HG03159 (cell line): ENCODE results near the gene DCP1B.

ENCODE experiments used
- ATAC-seq: cut with Tn5 transposase; IDR thresholded peaks from one replicate; pipeline ENCODE4 v1.9.1; 2021; ENCODE audit warnings: mild to moderate bottlenecking, moderate library complexity; ENCODE audit not compliant: unreplicated experiment

The DCP1B gene

GRCh38 chr12:2004113-2004929, at the start of gene DCP1B:
Gene DCP1B (minus strand): TSS chr12:2004457. CDS start chr12:2004431, 26 bp downstream.
- ATAC-seq: peak; percentile 96

- no peak for ATAC-seq
Measured at GRCh38 chr12:2053691-2054090, 49.4 kb upstream of the DCP1B start.

GRCh38 chr12:2052826-2053678, 48.8 kb upstream of the DCP1B start, which contains the start of gene CACNA1C:
Gene CACNA1C (plus strand): TSS chr12:2052987. CDS start chr12:2053563, 576 bp downstream.
- ATAC-seq: no peak

GRCh38 chr12:2051700-2052621, 47.7 kb upstream of the DCP1B start:
- ATAC-seq: no peak

GRCh38 chr12:2049604-2050540, 45.6 kb upstream of the DCP1B start:
- ATAC-seq: no peak

- no peak for ATAC-seq
Measured at GRCh38 chr12:2047752-2048151, 43.5 kb upstream of the DCP1B start.

- no peak for ATAC-seq
Measured at GRCh38 chr12:2046957-2047356, 42.7 kb upstream of the DCP1B start.

- ATAC-seq: no peak
Measured at GRCh38 chr12:2044165-2044564, 39.9 kb upstream of the DCP1B start.

- no peak for ATAC-seq
Measured at GRCh38 chr12:2043054-2043453, 38.8 kb upstream of the DCP1B start.

GRCh38 chr12:2039034-2039433, 34.8 kb upstream of the DCP1B start:
- no peak for ATAC-seq

GRCh38 chr12:2035431-2036055, 31.3 kb upstream of the DCP1B start:
- no peak for ATAC-seq

- peak; percentile 66 for ATAC-seq
Measured at GRCh38 chr12:2034633-2035430, 30.6 kb upstream of the DCP1B start.

- ATAC-seq: no peak
Measured at GRCh38 chr12:2032506-2032905, 28.2 kb upstream of the DCP1B start.

GRCh38 chr12:2029851-2030250, 25.6 kb upstream of the DCP1B start:
- no peak for ATAC-seq

GRCh38 chr12:2027351-2027750, 23.1 kb upstream of the DCP1B start:
- ATAC-seq: no peak

GRCh38 chr12:2023365-2023764, 19.1 kb upstream of the DCP1B start:
- ATAC-seq: no peak

GRCh38 chr12:2020511-2020910, 16.3 kb upstream of the DCP1B start:
- no peak for ATAC-seq

- ATAC-seq: no peak
Measured at GRCh38 chr12:2019126-2019525, 14.9 kb upstream of the DCP1B start.
